Right atrium auricular region (tissue), 2 donors: ENCODE results near the gene ITIH3. TPM values are rescaled to one million over a fixed set of nuclear protein-coding genes. Genes with fewer than 3 reads are reported as not detected.
A peak's percentile ranks its signal among the peaks of the same experiment; 100 is the strongest.
"Not testable (repeated sequence)": the region's sequence is repeated elsewhere in the genome, so short reads cannot be mapped to it uniquely, and the experiment has no call there.

Experiments
- DNase-seq: peaks from one replicate; pipeline ENCODE4 v3.0.0-alpha.2; 2019; ENCODE audit warnings: low spot score
- H3K27ac ChIP-seq, 2 donors: fragments of 200-600 bp; sonication (generic); 1 replicate in 1 of 2; 2 replicates in 1 of 2; pipeline ENCODE4 v1.5.1; 2016 to 2019
- H3K27me3 ChIP-seq, 2 donors: fragments of 200-600 bp; sonication (generic); one replicate each; pipeline versions ENCODE4 v1.5.1 to v1.6.0; 2017 to 2019
- H3K36me3 ChIP-seq: fragments of 200-600 bp; sonication (generic); one replicate; pipeline ENCODE4 v1.5.1; 2016
- H3K4me1 ChIP-seq, 2 donors: fragments of 200-600 bp; sonication (generic); one replicate each; pipeline versions ENCODE4 v1.5.1 to v1.6.0; 2017 to 2019
- H3K4me3 ChIP-seq, 2 donors: fragments of 200-600 bp; sonication (generic); 1 replicate in 1 of 2; 2 replicates in 1 of 2; pipeline ENCODE4 v1.5.1; 2017 to 2019; ENCODE audit warnings: mild to moderate bottlenecking in 1 of 2, moderate library complexity in 1 of 2
- H3K9me3 ChIP-seq, 2 donors: fragments of 200-600 bp; sonication (generic); one replicate each; pipeline ENCODE4 v1.5.1; 2019
- total RNA-seq, 2 donors: library from RNA; depleted of rRNA; stranded (reverse); fragments of >200 nt; gene quantifications; one replicate each; pipeline ENCODE4 v1.1.0, GENCODE V29; 2016
- TF ChIP-seq, protein P1 (sequence below), 2 donors: fragments of 200-600 bp; sonication (generic); IDR thresholded peaks; one replicate each; pipeline ENCODE4 v1.5.1; 2019; ENCODE audit warnings: antibody characterized with exemption in 2 of 2

ITIH3 gene
- total RNA-seq, 2 donors from 2014 or later = 0.19 to 2.1 TPM

DNA sequence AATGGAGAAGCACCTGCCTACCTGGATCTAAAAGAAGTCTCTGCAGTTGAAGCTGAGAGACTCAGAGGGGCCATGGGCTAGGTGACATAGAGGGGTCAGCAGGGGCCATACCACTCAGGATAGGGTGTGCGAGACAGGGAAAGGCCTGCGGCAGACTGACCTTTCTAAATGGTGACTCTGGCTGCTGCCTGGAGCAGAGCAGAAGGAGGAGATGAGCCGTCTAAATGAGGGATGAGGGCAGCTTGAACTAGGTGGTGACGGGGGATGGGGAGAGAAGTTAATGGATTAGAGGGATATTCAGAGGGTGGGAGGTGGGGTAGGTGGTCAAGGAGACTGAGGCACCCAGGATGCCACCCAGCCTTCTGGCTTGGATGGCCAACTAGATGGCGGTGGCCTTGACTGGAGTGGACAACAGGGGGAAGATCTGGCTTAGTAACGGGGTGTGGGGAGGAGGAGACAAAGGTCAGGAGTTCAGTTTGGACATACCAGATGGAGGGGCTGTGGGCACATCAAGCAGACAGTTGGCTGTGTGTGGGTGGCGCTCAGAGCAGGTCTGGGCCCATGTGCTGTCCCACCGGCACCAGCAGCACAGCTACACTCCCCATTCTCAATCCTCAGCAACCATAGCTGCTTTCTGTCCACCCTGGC lies 20.4 kb upstream of the ITIH3 start:
- no peak overlapping the region for H3K27ac ChIP-seq
- peaks cover 0 to 11% of the 10 kb centered on the region in 2 donors for H3K4me1 ChIP-seq
- no peaks in the 10 kb centered on the region for H3K27me3 ChIP-seq
- TF ChIP-seq, protein P1, sequence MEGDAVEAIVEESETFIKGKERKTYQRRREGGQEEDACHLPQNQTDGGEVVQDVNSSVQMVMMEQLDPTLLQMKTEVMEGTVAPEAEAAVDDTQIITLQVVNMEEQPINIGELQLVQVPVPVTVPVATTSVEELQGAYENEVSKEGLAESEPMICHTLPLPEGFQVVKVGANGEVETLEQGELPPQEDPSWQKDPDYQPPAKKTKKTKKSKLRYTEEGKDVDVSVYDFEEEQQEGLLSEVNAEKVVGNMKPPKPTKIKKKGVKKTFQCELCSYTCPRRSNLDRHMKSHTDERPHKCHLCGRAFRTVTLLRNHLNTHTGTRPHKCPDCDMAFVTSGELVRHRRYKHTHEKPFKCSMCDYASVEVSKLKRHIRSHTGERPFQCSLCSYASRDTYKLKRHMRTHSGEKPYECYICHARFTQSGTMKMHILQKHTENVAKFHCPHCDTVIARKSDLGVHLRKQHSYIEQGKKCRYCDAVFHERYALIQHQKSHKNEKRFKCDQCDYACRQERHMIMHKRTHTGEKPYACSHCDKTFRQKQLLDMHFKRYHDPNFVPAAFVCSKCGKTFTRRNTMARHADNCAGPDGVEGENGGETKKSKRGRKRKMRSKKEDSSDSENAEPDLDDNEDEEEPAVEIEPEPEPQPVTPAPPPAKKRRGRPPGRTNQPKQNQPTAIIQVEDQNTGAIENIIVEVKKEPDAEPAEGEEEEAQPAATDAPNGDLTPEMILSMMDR (IDR thresholded peaks at IDR 0.05) = no peak
- H3K9me3 ChIP-seq = no peaks in the 10 kb centered on the region
- no peaks in the 10 kb centered on the region for H3K36me3 ChIP-seq
- DNase-seq = peak; percentile 28
- H3K4me3 ChIP-seq = no peak overlapping the region

DNA sequence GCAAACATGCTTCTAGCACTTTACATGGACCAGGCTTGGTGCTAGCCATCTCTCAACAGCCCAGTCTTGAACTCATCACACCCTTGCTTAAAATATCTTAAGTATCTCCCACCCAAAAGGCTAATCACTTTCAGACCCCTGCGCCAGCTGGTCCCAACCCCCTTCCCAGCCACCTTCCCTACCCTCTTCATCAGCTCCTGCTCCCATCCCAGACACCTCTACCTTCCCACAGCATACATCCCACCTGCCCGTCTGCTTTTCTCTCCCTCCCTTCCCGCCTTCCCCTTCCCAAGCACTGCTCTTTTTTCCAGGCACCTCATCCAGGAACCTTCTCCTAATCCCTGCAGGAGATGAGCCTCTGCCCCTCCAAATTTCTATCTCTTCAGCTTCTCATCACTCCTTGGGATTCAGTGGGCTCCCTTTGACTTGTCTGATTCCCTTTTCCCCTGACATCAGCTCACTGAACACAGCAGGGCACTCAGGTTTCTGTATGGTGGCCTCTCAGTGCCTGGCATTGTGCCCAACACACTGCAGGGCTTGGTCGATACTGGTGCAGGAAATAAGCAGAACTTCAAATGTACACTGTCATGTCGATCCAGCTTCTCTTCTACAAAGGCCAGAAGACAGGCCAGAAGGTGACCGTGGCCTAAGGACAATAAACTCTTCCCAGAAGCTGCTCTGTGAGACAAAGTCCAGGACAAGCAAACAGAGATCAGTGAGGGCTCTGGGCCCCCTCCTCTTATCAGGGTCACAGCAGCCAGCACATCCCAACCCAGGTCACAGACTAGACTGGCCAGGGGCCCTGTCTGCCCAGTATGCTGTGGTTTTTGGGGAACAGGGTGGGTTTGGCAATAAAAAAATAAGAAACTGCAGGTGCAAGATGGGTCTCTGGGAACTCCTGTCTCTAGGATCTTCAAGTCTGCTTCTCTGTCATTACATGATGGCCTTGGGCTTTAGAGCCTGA lies 19.4 kb upstream of the ITIH3 start:
- peaks cover 0 to 1% of the 10 kb centered on the region in 2 donors for H3K4me1 ChIP-seq
- H3K36me3 ChIP-seq = no peaks in the 10 kb centered on the region
- no peak overlapping the region for H3K27ac ChIP-seq
- TF ChIP-seq, protein P1 (IDR thresholded peaks at IDR 0.05) = no peak
- no peak overlapping the region for H3K4me3 ChIP-seq
- peak; percentile 55 for DNase-seq
- H3K27me3 ChIP-seq = no peaks in the 10 kb centered on the region
- H3K9me3 ChIP-seq = no peaks in the 10 kb centered on the region

DNA sequence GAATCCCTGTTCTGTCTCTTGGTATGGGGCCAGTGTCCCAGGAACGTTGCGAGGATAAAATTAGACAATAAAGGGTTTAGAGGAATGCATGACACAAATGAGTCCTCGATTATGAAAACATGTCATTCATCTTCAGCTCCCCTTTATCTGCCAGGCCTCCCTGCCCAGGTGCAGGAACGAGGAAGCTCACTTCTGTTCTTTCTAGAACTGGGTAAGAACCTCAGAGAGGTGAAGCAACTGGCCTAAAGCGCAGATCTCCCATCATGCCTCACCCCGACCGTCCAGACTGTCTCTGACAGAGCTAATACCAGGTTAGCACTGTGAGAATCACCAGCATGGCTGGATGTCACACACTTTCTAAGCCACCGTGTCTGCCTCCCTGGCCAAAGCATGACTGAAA lies 18.7 kb upstream of the ITIH3 start:
- no peak overlapping the region for H3K27ac ChIP-seq
- DNase-seq = peak; percentile 23

DNA sequence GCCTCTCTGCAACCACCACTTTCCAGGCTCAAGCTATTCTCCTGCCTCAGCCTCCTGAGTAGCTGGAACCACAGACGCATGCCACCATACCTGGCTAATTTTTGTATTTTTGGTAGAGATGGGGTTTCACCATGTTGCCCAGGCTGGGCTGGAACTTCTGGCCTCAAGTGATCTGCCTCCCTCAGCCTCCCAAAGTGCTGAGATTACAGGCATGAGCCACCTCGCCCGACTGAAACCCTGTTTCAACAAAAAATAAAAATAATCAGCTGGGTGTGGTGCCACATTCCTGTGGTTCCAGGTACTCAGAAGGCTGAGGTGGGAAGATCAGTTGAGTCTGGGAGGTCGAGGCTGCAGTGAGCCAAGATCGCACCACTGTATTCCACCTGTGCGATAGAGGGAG lies 18.1 kb upstream of the ITIH3 start:
- H3K36me3 ChIP-seq, H3K27ac ChIP-seq, H3K27me3 ChIP-seq, H3K4me3 ChIP-seq, H3K9me3 ChIP-seq, H3K4me1 ChIP-seq: not testable (repeated sequence)
- DNase-seq = peak; percentile 23

More for the DNA sequence above, 18.7 kb upstream of the ITIH3 start:
- Histone ChIP-seq H3K36me3 (no peaks in the 10 kb centered on the region), H3K27me3 (no peaks in the 10 kb centered on the region), H3K9me3 (no peaks in the 10 kb centered on the region), H3K4me3 (no peak overlapping the region), H3K4me1 (no peaks in the 10 kb centered on the region)
- TF ChIP-seq, protein P1 (IDR thresholded peaks at IDR 0.05) = no peak

DNA sequence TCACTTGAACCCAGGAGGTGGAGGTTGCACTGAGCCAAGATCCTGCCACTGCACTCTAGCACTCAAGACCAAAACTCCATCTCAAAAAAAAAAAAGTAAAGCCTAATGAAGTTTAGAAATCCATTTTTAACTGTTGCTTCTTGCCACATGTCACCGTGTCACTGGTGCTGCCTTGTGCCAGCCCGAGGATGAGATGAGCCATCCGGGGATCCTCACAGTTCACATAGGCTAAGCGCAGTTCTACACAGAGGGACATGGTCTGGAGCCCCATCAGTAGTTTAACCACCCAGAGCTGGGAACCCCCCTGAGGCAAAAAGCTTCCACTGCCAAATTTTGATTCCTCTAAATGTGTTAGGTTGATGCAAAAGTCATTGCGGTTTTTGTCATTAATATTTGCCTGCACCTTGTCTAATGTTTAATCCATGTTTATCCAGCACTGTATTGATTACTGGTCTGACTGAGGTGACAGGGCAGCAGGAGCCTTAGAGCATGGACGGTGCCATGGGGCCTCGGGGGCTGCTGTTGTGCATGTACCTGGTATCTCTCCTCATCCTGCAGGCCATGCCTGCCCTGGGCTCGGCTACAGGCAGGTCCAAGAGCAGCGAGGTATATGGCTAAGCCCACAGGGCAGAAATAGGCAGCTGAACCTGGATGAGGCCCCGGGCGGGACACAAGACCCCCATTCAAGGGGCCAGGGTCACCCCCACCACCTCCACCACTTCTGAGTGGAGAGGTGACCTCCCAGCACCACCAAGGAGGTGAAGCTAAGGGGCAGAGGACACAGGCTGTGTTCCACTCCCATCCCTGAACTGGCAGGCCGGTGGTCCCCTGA lies 17.3 kb upstream of the ITIH3 start, which contains the start of gene ITIH1:
ITIH1 (plus strand) TSS at position 473 of the 832 bp plus-strand sequence; CDS start at position 490, 17 bp downstream.
- no peak within 1 kb of the TSS for H3K27ac ChIP-seq
- H3K27me3 ChIP-seq = no peaks in the 10 kb centered on the region
- no peaks in the 10 kb centered on the region for H3K4me1 ChIP-seq
- TF ChIP-seq, protein P1 (IDR thresholded peaks at IDR 0.05) = no peak
- H3K36me3 ChIP-seq = no peaks in the 10 kb centered on the region
- H3K4me3 ChIP-seq = no peak within 1 kb of the TSS
- no peaks in the 10 kb centered on the region for H3K9me3 ChIP-seq
- peak; percentile 50 for DNase-seq
